K562 (cell line): ENCODE data around the gene CDKN2C. TPM values are rescaled to one million over a fixed set of nuclear protein-coding genes. Genes with fewer than 3 reads are reported as not detected.

Experiments
- ETV1 ChIP-seq: fragments of 450-650 bp; conservative IDR thresholded peaks from 2 replicates; pipeline ENCODE4 v1.6.1; 2016; ENCODE audit warnings: missing genetic modification characterization, control low read depth, low read depth, missing compliant biosample characterization
- FOXJ2 ChIP-seq: fragments of 200-800 bp; sonication (Bioruptor generic); IDR thresholded peaks from 2 replicates; pipeline ENCODE4 v1.6.1; 2016; ENCODE audit warnings: missing genetic modification characterization, missing compliant biosample characterization
- HCFC1 ChIP-seq: IDR thresholded peaks from 2 replicates; pipeline ENCODE4 v1.6.1; 2012; ENCODE audit warnings: low read depth, low read length, improper control_type of control experiment
- MECOM ChIP-seq: fragments of 250-450 bp; sonication (Bioruptor Pico); IDR thresholded peaks from 2 replicates; pipeline ENCODE4 v1.8.0; 2022; ENCODE audit warnings: inconsistent platforms
- POU5F1 ChIP-seq: fragments of 150-350 bp; IDR thresholded peaks from 2 replicates; pipeline ENCODE4 v1.6.1; 2014; ENCODE audit warnings: borderline replicate concordance, low read length, low read depth, mild to moderate bottlenecking; ENCODE audit not compliant: partially characterized antibody
- RB1 ChIP-seq: fragments of 450-650 bp; IDR thresholded peaks from 2 replicates; pipeline ENCODE4 v1.6.1; 2017; ENCODE audit warnings: low read depth, mild to moderate bottlenecking
- SETDB1 ChIP-seq: IDR thresholded peaks from one replicate; pipeline ENCODE4 v1.6.1; 2012; ENCODE audit warnings: low read length, control low read depth, inconsistent platforms
- TGIF2 ChIP-seq: sonication (generic); formaldehyde crosslinking; IDR thresholded peaks from 2 replicates; pipeline ENCODE4 v1.8.1; 2022; ENCODE audit warnings: mild to moderate bottlenecking, missing genetic modification reagents, moderate library complexity
- ZKSCAN8 ChIP-seq: fragments of 200-800 bp; sonication (Bioruptor generic); IDR thresholded peaks from 2 replicates; pipeline ENCODE4 v1.6.1; 2016; ENCODE audit warnings: missing genetic modification characterization, missing compliant biosample characterization
- ZNF444 ChIP-seq: fragments of 250-450 bp; sonication (Bioruptor Pico); IDR thresholded peaks from 2 replicates; pipeline ENCODE4 v1.4.0; 2020; ENCODE audit warnings: mild to moderate bottlenecking, moderate library complexity
- ZNF75A ChIP-seq: fragments of 450-650 bp; formaldehyde crosslinking; IDR thresholded peaks from 2 replicates; pipeline ENCODE4 v1.4.0; 2020; ENCODE audit warnings: mild to moderate bottlenecking
- polyA plus RNA-seq, 8 experiments: library from polyadenylated mRNA; depleted of rRNA in 4 of 8; stranded (reverse) in 5 of 8; unstranded in 3 of 8; fragments of >200 nt; fragmentation: Nextera tagmentation in 2 of 8; fragmentation: Illumina TruSeq in 1 of 8; extraction: Ambion mirVana in 2 of 8; extraction: Trizol in 1 of 8; gene quantifications; 2 replicates each; pipeline versions ENCODE4 v1.2.1 to v1.2.3, GENCODE V29; 2011 to 2014; ENCODE audit warnings: inconsistent platforms in 1 of 8, missing spikeins in 1 of 8
- total RNA-seq, 7 experiments: library from RNA; depleted of rRNA in 6 of 7; stranded (reverse); fragments of >200 nt in 6 of 7; fragmentation: Illumina TruSeq in 2 of 7; extraction: Trizol in 2 of 7; gene quantifications; 2 replicates each; pipeline versions ENCODE4 v1.2.1 to v1.2.3, GENCODE V29; 2011 to 2021; ENCODE audit warnings: low replicate concordance in 1 of 7
- TF ChIP-seq, protein P1 (sequence below): fragments of 250-450 bp; sonication (Bioruptor Pico); IDR thresholded peaks from 2 replicates; pipeline ENCODE4 v1.5.0; 2020; ENCODE audit warnings: mild to moderate bottlenecking
- TF ChIP-seq, protein P2 (sequence below): sonication (generic); formaldehyde crosslinking; IDR thresholded peaks from 2 replicates; pipeline ENCODE4 v1.8.1; 2022; ENCODE audit warnings: missing genetic modification reagents
- TF ChIP-seq, protein P3 (sequence below): fragments of 200-800 bp; sonication (Bioruptor generic); IDR thresholded peaks from 2 replicates; pipeline ENCODE4 v1.6.1; 2017; ENCODE audit warnings: missing genetic modification characterization, missing compliant biosample characterization
- TF ChIP-seq, protein P4 (sequence below): fragments of 250-450 bp; sonication (Bioruptor Pico); IDR thresholded peaks from 2 replicates; pipeline ENCODE4 v1.5.0; 2022; ENCODE audit warnings: mild to moderate bottlenecking
- TF ChIP-seq, protein P5 (sequence below): sonication (generic); formaldehyde crosslinking; IDR thresholded peaks from 2 replicates; pipeline ENCODE4 v1.8.1; 2023; ENCODE audit warnings: missing genetic modification reagents, mild to moderate bottlenecking, borderline replicate concordance

CDKN2C gene
- total and polyA plus RNA-seq, 9 of the 15 experiments (the other 6 are each of a cell fraction or from before 2014, with no cell fraction given), result 11.9 to 74.3 (median 45.9) TPM

- TF ChIP-seq ZKSCAN8 (no peak), SETDB1 (no peak), ZNF75A (CRISPR knock-in tag) (peak; percentile 10; the same call in 1 of the 2 replicates), ZNF444 (CRISPR knock-in tag) (no peak), MECOM (CRISPR knock-in tag) (no peak), FOXJ2 (tag) (no peak), RB1 (no peak), TGIF2 (no peak), POU5F1 (no peak), ETV1 (tag) (no peak), HCFC1 (no peak)
- TF ChIP-seq, protein P1, sequence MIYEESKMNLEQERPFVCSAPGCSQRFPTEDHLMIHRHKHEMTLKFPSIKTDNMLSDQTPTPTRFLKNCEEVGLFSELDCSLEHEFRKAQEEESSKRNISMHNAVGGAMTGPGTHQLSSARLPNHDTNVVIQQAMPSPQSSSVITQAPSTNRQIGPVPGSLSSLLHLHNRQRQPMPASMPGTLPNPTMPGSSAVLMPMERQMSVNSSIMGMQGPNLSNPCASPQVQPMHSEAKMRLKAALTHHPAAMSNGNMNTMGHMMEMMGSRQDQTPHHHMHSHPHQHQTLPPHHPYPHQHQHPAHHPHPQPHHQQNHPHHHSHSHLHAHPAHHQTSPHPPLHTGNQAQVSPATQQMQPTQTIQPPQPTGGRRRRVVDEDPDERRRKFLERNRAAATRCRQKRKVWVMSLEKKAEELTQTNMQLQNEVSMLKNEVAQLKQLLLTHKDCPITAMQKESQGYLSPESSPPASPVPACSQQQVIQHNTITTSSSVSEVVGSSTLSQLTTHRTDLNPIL (CRISPR knock-in tag), result no peak
- TF ChIP-seq, protein P2, sequence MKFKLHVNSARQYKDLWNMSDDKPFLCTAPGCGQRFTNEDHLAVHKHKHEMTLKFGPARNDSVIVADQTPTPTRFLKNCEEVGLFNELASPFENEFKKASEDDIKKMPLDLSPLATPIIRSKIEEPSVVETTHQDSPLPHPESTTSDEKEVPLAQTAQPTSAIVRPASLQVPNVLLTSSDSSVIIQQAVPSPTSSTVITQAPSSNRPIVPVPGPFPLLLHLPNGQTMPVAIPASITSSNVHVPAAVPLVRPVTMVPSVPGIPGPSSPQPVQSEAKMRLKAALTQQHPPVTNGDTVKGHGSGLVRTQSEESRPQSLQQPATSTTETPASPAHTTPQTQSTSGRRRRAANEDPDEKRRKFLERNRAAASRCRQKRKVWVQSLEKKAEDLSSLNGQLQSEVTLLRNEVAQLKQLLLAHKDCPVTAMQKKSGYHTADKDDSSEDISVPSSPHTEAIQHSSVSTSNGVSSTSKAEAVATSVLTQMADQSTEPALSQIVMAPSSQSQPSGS (CRISPR knock-in tag), result no peak
- TF ChIP-seq, protein P3, sequence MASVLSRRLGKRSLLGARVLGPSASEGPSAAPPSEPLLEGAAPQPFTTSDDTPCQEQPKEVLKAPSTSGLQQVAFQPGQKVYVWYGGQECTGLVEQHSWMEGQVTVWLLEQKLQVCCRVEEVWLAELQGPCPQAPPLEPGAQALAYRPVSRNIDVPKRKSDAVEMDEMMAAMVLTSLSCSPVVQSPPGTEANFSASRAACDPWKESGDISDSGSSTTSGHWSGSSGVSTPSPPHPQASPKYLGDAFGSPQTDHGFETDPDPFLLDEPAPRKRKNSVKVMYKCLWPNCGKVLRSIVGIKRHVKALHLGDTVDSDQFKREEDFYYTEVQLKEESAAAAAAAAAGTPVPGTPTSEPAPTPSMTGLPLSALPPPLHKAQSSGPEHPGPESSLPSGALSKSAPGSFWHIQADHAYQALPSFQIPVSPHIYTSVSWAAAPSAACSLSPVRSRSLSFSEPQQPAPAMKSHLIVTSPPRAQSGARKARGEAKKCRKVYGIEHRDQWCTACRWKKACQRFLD (CRISPR knock-in tag), result no peak
- TF ChIP-seq, protein P4, sequence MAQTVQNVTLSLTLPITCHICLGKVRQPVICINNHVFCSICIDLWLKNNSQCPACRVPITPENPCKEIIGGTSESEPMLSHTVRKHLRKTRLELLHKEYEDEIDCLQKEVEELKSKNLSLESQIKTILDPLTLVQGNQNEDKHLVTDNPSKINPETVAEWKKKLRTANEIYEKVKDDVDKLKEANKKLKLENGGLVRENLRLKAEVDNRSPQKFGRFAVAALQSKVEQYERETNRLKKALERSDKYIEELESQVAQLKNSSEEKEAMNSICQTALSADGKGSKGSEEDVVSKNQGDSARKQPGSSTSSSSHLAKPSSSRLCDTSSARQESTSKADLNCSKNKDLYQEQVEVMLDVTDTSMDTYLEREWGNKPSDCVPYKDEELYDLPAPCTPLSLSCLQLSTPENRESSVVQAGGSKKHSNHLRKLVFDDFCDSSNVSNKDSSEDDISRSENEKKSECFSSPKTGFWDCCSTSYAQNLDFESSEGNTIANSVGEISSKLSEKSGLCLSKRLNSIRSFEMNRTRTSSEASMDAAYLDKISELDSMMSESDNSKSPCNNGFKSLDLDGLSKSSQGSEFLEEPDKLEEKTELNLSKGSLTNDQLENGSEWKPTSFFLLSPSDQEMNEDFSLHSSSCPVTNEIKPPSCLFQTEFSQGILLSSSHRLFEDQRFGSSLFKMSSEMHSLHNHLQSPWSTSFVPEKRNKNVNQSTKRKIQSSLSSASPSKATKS (CRISPR knock-in tag), result no peak
- TF ChIP-seq, protein P5, sequence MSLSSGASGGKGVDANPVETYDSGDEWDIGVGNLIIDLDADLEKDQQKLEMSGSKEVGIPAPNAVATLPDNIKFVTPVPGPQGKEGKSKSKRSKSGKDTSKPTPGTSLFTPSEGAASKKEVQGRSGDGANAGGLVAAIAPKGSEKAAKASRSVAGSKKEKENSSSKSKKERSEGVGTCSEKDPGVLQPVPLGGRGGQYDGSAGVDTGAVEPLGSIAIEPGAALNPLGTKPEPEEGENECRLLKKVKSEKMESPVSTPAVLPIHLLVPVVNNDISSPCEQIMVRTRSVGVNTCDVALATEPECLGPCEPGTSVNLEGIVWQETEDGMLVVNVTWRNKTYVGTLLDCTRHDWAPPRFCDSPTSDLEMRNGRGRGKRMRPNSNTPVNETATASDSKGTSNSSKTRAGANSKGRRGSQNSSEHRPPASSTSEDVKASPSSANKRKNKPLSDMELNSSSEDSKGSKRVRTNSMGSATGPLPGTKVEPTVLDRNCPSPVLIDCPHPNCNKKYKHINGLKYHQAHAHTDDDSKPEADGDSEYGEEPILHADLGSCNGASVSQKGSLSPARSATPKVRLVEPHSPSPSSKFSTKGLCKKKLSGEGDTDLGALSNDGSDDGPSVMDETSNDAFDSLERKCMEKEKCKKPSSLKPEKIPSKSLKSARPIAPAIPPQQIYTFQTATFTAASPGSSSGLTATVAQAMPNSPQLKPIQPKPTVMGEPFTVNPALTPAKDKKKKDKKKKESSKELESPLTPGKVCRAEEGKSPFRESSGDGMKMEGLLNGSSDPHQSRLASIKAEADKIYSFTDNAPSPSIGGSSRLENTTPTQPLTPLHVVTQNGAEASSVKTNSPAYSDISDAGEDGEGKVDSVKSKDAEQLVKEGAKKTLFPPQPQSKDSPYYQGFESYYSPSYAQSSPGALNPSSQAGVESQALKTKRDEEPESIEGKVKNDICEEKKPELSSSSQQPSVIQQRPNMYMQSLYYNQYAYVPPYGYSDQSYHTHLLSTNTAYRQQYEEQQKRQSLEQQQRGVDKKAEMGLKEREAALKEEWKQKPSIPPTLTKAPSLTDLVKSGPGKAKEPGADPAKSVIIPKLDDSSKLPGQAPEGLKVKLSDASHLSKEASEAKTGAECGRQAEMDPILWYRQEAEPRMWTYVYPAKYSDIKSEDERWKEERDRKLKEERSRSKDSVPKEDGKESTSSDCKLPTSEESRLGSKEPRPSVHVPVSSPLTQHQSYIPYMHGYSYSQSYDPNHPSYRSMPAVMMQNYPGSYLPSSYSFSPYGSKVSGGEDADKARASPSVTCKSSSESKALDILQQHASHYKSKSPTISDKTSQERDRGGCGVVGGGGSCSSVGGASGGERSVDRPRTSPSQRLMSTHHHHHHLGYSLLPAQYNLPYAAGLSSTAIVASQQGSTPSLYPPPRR, result no peak
These were observed 2.5 kb upstream of the CDKN2C start (continued) for GRCh38 chr1:50967416-50968157.
